ENCODE results near the gene DCAF8.

DCAF8 gene

GRCh38 chr1:160225345-160225744 is 37.0 kb downstream of the DCAF8 start:
- DNase-seq (ENCODE audit: low read depth in 2 of 2) = no peak

- DNase-seq (ENCODE audit: low read depth in 2 of 2) = no peak
Measured at GRCh38 chr1:160224606-160225005, 37.7 kb downstream of the DCAF8 start.

GRCh38 chr1:160222546-160222945 is 39.8 kb downstream of the DCAF8 start:
- DNase-seq (ENCODE audit: low read depth in 2 of 2) = no peak

- no peak for DNase-seq (ENCODE audit: low read depth in 2 of 2)
Measured at GRCh38 chr1:160221089-160221488, 41.3 kb downstream of the DCAF8 start.

GRCh38 chr1:160220301-160220700 is 42.0 kb downstream of the DCAF8 start:
- no peak for DNase-seq (ENCODE audit: low read depth in 2 of 2)

GRCh38 chr1:160219062-160219929 is 43.1 kb downstream of the DCAF8 start:
- DNase-seq (ENCODE audit: low read depth in 2 of 2) = no peak

- no peak for DNase-seq (ENCODE audit: low read depth in 2 of 2)
Measured at GRCh38 chr1:160217481-160218051, 44.8 kb downstream of the DCAF8 start.

- no peak for DNase-seq (ENCODE audit: low read depth in 2 of 2)
Measured at GRCh38 chr1:160216301-160216700, 46.0 kb downstream of the DCAF8 start.

- no peak for DNase-seq (ENCODE audit: low read depth in 2 of 2)
Measured at GRCh38 chr1:160214481-160215140, 47.7 kb downstream of the DCAF8 start.

GRCh38 chr1:160211046-160211790 is 51.1 kb downstream of the DCAF8 start:
- no peak for DNase-seq (ENCODE audit: low read depth in 2 of 2)

GRCh38 chr1:160210561-160210960 is 51.8 kb downstream of the DCAF8 start:
- no peak for DNase-seq (ENCODE audit: low read depth in 2 of 2)

- DNase-seq (ENCODE audit: low read depth in 2 of 2) = no peak
Measured at GRCh38 chr1:160209321-160210046, 52.9 kb downstream of the DCAF8 start.

GRCh38 chr1:160208557-160209320 is 53.6 kb downstream of the DCAF8 start:
- DNase-seq (ENCODE audit: low read depth in 2 of 2) = no peak

- no peak for DNase-seq (ENCODE audit: low read depth in 2 of 2)
Measured at GRCh38 chr1:160207771-160208556, 54.4 kb downstream of the DCAF8 start.

GRCh38 chr1:160207118-160207650 is 55.2 kb downstream of the DCAF8 start:
- no peak for DNase-seq (ENCODE audit: low read depth in 2 of 2)

- DNase-seq (ENCODE audit: low read depth in 2 of 2) = no peak
Measured at GRCh38 chr1:160206421-160207117, 55.8 kb downstream of the DCAF8 start.

- peak; percentile 24 to 46 for DNase-seq (ENCODE audit: low read depth in 2 of 2)
Measured at GRCh38 chr1:160206036-160206389, 56.3 kb downstream of the DCAF8 start.

- DNase-seq (ENCODE audit: low read depth in 2 of 2) = peak; percentile 44 to 47
Measured at GRCh38 chr1:160205242-160206035, 56.9 kb downstream of the DCAF8 start, which contains the start of gene PEA15. Gene PEA15 (plus strand): TSS chr1:160205384. CDS start chr1:160211545, 6,161 bp downstream.

Measured in activated CD8-positive, alpha-beta memory T cell treated with anti-CD3 and anti-CD28 coated beads for 4 hours (primary cell).